Esophagus squamous epithelium (tissue), 4 donors: ENCODE measurements around the gene FRMPD2.

Experiments used
- POLR2A ChIP-seq, 4 donors: fragments of 450-650 bp; IDR thresholded peaks; one replicate each; pipeline ENCODE4 v1.6.1; 2017; ENCODE audit warnings: antibody characterized with exemption in 4 of 4, mild to moderate bottlenecking in 4 of 4, moderate library complexity in 3 of 4
- TF ChIP-seq, protein P1 (sequence below), 6 experiments: fragments of 450-650 bp in 4 of 6; fragments of 200-600 bp in 2 of 6; sonication (generic) in 2 of 6; IDR thresholded peaks; one replicate each; pipeline ENCODE4 v1.5.1; 2016 to 2019; ENCODE audit warnings: antibody characterized with exemption in 6 of 6, mild to moderate bottlenecking in 4 of 6, moderate library complexity in 4 of 6

DNA sequence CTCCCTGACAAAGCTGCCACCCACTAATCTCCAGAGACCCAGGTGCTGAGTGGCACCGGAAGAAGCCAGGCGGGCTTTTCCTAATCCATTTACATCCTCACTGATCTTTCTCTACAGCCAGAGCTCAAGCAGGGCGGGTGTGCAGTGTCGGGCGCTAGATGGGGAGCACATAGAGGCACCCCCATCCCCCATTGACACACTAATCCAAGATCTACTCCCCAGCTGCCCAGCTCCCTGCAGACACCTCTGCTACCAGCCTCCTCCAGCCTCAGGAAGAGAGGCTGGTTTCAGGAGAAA lies 22.2 kb downstream of the FRMPD2 start:
- TF ChIP-seq POLR2A (IDR thresholded peaks at IDR 0.05): no peak
- TF ChIP-seq, protein P1, sequence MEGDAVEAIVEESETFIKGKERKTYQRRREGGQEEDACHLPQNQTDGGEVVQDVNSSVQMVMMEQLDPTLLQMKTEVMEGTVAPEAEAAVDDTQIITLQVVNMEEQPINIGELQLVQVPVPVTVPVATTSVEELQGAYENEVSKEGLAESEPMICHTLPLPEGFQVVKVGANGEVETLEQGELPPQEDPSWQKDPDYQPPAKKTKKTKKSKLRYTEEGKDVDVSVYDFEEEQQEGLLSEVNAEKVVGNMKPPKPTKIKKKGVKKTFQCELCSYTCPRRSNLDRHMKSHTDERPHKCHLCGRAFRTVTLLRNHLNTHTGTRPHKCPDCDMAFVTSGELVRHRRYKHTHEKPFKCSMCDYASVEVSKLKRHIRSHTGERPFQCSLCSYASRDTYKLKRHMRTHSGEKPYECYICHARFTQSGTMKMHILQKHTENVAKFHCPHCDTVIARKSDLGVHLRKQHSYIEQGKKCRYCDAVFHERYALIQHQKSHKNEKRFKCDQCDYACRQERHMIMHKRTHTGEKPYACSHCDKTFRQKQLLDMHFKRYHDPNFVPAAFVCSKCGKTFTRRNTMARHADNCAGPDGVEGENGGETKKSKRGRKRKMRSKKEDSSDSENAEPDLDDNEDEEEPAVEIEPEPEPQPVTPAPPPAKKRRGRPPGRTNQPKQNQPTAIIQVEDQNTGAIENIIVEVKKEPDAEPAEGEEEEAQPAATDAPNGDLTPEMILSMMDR (IDR thresholded peaks at IDR 0.05): no peak
